Neural crest cell (in vitro differentiated cells): ENCODE data around the gene SH3RF3. TPM values are rescaled to one million over a fixed set of nuclear protein-coding genes. Genes with fewer than 3 reads are reported as not detected.

ENCODE experiments used
- DNase-seq: peaks from one replicate; pipeline ENCODE4 v3.0.0; 2021; ENCODE audit warnings: low read depth, mixed read lengths, low spot score
- H3K27ac Mint-ChIP-seq: one replicate; pipeline ENCODE4 v1.8.0; 2021; ENCODE audit warnings: mild to moderate bottlenecking, mixed read lengths; ENCODE audit not compliant: unreplicated experiment
- H3K27me3 Mint-ChIP-seq: 2 replicates; pipeline ENCODE4 v1.8.0; 2021; ENCODE audit warnings: low read depth, mild to moderate bottlenecking, mixed read lengths
- H3K36me3 Mint-ChIP-seq: 2 replicates; pipeline ENCODE4 v1.8.0; 2021; ENCODE audit warnings: low read depth, mild to moderate bottlenecking, mixed read lengths
- H3K4me1 Mint-ChIP-seq: 2 replicates; pipeline ENCODE4 v1.8.0; 2021; ENCODE audit warnings: mixed read lengths
- H3K4me3 Mint-ChIP-seq: one replicate; pipeline ENCODE4 v1.8.0; 2021; ENCODE audit warnings: mild to moderate bottlenecking, mixed read lengths
- H3K9me3 Mint-ChIP-seq: 2 replicates; pipeline ENCODE4 v1.8.0; 2021; ENCODE audit warnings: mixed read lengths
- CTCF ChIP-seq: fragments of 200-600 bp; sonication (generic); conservative IDR thresholded peaks from 2 replicates; pipeline ENCODE4 v1.5.0; 2021; ENCODE audit warnings: antibody characterized with exemption, mild to moderate bottlenecking
- total RNA-seq: library from RNA; stranded (reverse); gene quantifications from 2 replicates; pipeline ENCODE4 v1.2.1, GENCODE V29; 2021

The SH3RF3 gene
- total RNA-seq, 1 donor from 2014 or later: 0.70 TPM

DNA sequence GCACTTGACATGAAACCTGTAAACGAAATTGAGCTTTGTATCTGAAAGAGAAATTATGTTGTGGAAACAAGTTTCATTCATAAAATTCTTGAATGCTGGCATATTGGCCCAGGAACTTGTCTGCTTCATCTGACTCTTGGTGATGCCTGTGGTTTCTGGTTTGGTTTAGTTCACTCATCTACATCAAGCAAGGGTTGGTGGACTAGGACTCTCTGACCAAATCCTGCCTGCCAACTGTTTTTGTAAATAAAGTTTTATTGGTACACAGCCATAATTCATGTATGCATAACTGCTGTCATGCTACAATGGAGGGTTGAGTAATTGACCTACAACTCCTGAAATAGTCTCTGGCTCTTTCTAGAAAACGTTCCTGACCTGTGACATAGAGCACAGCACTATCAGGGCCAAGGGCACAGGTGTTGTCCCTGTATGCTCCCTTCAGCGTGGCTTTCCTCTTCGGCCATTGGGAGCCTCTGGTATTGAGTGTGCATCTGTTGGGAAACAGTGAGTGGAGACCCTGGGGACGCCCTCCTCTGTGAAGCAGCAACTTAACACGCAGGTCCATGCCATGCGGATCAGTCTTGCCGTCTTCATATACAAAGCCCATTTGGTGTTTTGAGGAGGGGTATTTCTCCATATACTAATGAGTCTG, 226.3 kb downstream of the SH3RF3 start:
- no peak for TF ChIP-seq CTCF
- no peaks in the 10 kb centered on the region for H3K27me3 Mint-ChIP-seq
- no peak for DNase-seq
- H3K4me1 Mint-ChIP-seq: peaks cover 5% of the 10 kb centered on the region
- H3K27ac Mint-ChIP-seq: no peak overlapping the region
- H3K36me3 Mint-ChIP-seq: peaks cover 6% of the 10 kb centered on the region
- H3K9me3 Mint-ChIP-seq: peaks cover 16% of the 10 kb centered on the region
- no peak overlapping the region for H3K4me3 Mint-ChIP-seq

GRCh38 chr2:109356324-109357035, 227.5 kb downstream of the SH3RF3 start:
- H3K9me3 Mint-ChIP-seq: peaks cover 16% of the 10 kb centered on the region
- H3K27me3 Mint-ChIP-seq: no peaks in the 10 kb centered on the region
- H3K4me1 Mint-ChIP-seq: no peaks in the 10 kb centered on the region
- H3K36me3 Mint-ChIP-seq: peaks cover 6% of the 10 kb centered on the region
- H3K27ac Mint-ChIP-seq: no peak overlapping the region
- H3K4me3 Mint-ChIP-seq: no peak overlapping the region
- TF ChIP-seq CTCF: no peak
- no peak for DNase-seq

DNA sequence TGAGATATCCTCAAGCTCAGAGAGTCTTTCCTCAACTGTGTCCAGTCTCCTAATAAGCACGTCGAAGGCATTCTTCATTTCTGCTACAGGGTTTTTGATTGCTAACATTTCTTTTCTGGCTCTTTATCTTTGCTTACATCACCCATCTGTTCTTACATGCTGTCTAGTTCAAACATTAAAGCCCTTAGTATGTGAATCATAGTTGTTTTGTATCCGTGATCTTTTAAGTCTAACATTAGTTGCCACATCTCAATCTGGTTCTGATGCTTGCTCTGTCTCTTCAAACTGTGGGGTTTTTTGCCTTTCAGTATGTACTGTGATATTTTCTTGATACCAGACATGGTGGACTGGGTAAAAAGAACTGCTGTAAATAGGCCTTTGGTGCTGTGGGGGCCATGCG, 235.2 kb downstream of the SH3RF3 start:
- TF ChIP-seq CTCF: no peak
- Mint-ChIP-seq H3K27ac (no peak overlapping the region), H3K4me3 (no peak overlapping the region), H3K36me3 (peaks cover under 1% of the 10 kb centered on the region), H3K27me3 (peaks cover 3% of the 10 kb centered on the region), H3K4me1 (peaks cover 5% of the 10 kb centered on the region), H3K9me3 (peaks cover under 1% of the 10 kb centered on the region)
- no peak for DNase-seq

DNA sequence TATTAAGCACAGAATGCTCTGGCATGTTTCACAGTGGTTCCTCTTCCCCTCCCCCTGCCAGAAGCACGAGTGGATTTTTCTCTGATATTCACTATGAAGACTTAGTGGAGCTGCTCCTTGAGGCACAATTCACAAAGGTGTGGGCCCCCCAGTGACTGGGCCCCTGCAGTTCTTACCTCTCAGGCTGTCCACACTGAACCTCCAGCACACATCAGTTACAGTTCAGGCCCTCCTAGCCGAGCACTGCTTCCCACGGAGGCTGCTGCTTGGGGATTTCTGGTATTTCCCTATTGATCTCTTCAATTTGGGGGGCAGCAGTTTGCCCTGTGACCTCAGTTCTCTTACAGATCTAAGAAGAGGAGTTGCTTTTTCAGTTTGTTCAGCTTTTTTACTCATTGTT, 236.1 kb downstream of the SH3RF3 start:
- Mint-ChIP-seq H3K4me1 (peaks cover 5% of the 10 kb centered on the region), H3K4me3 (no peak overlapping the region), H3K9me3 (no peaks in the 10 kb centered on the region), H3K36me3 (no peaks in the 10 kb centered on the region), H3K27me3 (peaks cover 3% of the 10 kb centered on the region), H3K27ac (no peak overlapping the region)
- no peak for DNase-seq
- no peak for TF ChIP-seq CTCF

- Mint-ChIP-seq H3K27ac (no peak overlapping the region), H3K27me3 (no peaks in the 10 kb centered on the region), H3K9me3 (no peaks in the 10 kb centered on the region), H3K4me3 (no peak overlapping the region), H3K36me3 (no peaks in the 10 kb centered on the region), H3K4me1 (peaks cover 5% of the 10 kb centered on the region)
- TF ChIP-seq CTCF: no peak
- no peak for DNase-seq
These were observed 238.7 kb downstream of the SH3RF3 start for GRCh38 chr2:109367683-109368082.
